ENCODE data around the gene RIN3. TPM values are rescaled to one million over a fixed set of nuclear protein-coding genes. Genes with fewer than 3 reads are reported as not detected.

The RIN3 gene
- total and polyA plus RNA-seq, 2 experiments from 2014 or later = 3.5 to 5.4 TPM

DNA sequence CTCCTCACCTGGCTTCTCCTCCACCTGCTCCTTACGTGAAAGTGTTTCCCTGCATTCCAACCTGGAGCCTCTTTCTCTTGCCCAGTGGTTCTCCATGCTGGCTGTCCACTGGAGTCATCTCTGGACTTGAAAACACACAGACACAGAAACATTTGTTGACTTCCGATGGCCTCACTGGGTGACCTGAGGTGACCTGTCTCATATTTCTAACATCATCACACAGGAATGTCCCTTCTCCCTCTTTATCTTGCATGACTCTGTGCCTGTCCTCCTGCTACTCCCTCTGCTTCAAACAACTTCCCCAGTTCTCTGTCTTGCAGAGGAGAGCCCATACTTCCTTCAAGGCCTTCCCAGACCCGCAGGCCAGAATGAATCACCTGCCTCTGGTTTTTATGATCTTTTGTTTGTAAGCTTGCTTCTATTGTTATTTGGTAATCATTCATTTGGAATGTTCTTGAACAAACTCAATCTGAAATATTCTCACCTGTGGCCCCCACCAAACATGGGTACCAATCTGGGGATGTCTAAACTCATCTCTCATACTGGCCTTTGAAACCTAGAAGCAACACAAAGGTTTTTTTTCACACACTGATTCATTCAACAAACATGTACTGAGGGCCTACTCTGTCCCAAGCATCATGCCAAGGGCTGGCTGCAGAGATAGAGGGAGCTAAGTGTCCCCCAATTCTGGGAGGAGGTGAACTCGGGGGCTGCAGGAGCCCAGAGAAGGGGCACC, 9.7 kb upstream of the RIN3 start:
- peak; percentile 37 to 65 for DNase-seq (ENCODE audit: low read depth in 1 of 2, low spot score in 1 of 2)
- Histone ChIP-seq H3K36me3 (no peaks in the 10 kb centered on the region), H3K4me1 (ENCODE audit: low read depth) (no peaks in the 10 kb centered on the region), H3K27me3 (no peaks in the 10 kb centered on the region), H3K9me3 (ENCODE audit: low read depth) (no peaks in the 10 kb centered on the region), H3K27ac (no peak overlapping the region), H3K4me3 (no peak overlapping the region)
- TF ChIP-seq, protein P1, sequence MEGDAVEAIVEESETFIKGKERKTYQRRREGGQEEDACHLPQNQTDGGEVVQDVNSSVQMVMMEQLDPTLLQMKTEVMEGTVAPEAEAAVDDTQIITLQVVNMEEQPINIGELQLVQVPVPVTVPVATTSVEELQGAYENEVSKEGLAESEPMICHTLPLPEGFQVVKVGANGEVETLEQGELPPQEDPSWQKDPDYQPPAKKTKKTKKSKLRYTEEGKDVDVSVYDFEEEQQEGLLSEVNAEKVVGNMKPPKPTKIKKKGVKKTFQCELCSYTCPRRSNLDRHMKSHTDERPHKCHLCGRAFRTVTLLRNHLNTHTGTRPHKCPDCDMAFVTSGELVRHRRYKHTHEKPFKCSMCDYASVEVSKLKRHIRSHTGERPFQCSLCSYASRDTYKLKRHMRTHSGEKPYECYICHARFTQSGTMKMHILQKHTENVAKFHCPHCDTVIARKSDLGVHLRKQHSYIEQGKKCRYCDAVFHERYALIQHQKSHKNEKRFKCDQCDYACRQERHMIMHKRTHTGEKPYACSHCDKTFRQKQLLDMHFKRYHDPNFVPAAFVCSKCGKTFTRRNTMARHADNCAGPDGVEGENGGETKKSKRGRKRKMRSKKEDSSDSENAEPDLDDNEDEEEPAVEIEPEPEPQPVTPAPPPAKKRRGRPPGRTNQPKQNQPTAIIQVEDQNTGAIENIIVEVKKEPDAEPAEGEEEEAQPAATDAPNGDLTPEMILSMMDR (IDR thresholded peaks at IDR 0.05; ENCODE audit: low read depth, low read length) = no peak

DNA sequence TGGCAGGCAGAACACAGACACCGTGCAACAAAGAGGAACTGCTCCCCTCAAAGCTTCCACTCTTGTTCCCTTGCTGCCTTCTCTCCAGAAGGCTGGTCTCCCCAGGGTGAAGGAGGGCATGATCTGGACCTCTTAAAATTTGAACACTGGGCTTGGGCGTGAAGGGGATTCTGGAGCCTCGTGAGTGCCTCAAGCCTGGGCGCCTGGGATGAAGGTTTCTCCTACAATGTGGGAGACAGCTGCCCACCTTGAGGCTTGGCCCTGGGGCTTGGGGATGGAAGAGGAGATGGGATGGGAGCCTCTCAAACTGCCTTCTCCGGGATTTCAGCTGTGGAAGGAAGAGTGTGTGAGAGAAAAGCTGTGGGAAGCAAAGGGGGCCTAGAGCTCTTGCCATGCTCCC, 7.8 kb upstream of the RIN3 start:
- Histone ChIP-seq H3K36me3 (no peaks in the 10 kb centered on the region), H3K4me1 (ENCODE audit: low read depth) (no peaks in the 10 kb centered on the region), H3K9me3 (ENCODE audit: low read depth) (no peaks in the 10 kb centered on the region), H3K4me3 (no peak overlapping the region), H3K27ac (no peak overlapping the region), H3K27me3 (no peaks in the 10 kb centered on the region)
- DNase-seq (ENCODE audit: low read depth in 1 of 2, low spot score in 1 of 2) = no peak
- TF ChIP-seq, protein P1 (IDR thresholded peaks at IDR 0.05; ENCODE audit: low read depth, low read length) = no peak

DNA sequence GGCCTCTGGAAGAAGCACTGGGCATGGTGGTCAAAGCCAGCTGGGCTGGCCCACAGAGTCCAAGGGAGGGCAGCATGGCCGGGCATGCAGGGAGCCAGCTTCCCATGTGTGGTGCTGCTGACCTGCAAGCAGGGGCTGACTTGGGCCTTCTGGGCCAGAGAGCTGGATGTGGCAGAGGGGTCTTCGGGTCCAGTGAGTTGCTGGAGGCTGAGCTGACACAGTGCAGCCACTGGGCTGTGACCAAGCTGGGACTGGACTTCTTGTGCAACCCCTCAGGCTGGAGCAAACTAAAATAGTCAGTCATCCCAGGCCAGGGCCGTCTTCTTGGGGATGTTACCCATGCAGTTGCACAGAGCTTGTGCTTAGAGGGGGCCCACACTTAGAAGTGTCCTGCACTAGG, 7.3 kb upstream of the RIN3 start:
- H3K9me3 ChIP-seq (ENCODE audit: low read depth) = no peaks in the 10 kb centered on the region
- no peak for DNase-seq (ENCODE audit: low read depth in 1 of 2, low spot score in 1 of 2)
- no peaks in the 10 kb centered on the region for H3K4me1 ChIP-seq (ENCODE audit: low read depth)
- no peaks in the 10 kb centered on the region for H3K36me3 ChIP-seq
- TF ChIP-seq, protein P1 (IDR thresholded peaks at IDR 0.05; ENCODE audit: low read depth, low read length) = no peak
- no peak overlapping the region for H3K27ac ChIP-seq
- H3K4me3 ChIP-seq = no peak overlapping the region
- no peaks in the 10 kb centered on the region for H3K27me3 ChIP-seq

DNA sequence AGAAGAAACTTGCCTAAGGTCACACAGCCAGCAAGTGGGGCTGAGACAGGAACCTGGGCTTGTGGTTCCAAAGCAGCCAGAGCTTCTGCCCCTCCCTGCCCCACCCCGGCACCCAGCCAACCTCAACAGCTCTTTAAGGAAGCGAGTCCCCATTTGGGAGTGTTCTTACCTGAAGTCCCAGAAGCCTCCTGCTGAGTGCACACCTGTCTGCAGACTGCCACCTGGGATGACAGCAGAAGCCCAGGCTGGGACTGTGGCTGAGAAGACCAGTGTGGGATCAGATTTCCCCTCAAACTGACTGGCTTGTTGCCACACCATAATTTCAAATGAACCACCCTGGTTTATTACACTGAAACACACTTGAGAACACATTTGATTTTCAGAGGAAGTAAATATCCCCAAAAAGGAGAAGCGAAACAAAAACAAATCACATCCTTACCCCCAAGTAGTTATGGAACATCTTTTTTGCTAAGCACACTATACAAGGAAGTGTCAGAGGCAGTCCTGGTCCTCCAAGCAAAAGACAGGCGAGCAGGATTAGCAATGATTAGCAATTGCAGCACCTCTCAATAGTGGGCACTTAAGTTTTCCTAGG, 6.3 kb upstream of the RIN3 start:
- Histone ChIP-seq H3K9me3 (ENCODE audit: low read depth) (no peaks in the 10 kb centered on the region), H3K36me3 (no peaks in the 10 kb centered on the region), H3K27ac (no peak overlapping the region), H3K4me1 (ENCODE audit: low read depth) (no peaks in the 10 kb centered on the region), H3K4me3 (no peak overlapping the region), H3K27me3 (no peaks in the 10 kb centered on the region)
- TF ChIP-seq, protein P1 (IDR thresholded peaks at IDR 0.05; ENCODE audit: low read depth, low read length) = no peak
- no peak for DNase-seq (ENCODE audit: low read depth in 1 of 2, low spot score in 1 of 2)

DNA sequence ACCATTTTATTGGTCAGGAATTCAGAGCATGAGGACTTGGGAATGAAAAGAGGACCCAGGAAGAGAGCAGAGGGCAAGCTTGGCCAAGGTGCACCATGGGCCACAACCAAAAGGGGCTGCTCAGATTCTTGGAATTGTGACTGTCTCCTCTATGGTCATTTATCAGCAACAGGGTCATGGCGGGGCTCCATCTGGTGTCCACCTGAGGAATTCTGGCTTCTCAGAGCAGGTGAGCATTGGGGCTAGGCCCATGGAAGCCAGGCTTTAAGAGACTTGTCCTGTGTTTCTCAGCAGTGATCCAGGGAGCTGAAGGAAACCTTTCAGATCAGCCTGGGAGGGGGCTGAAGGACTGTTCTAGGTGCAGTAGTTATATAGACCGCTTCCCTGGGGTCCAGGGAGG, 2.6 kb upstream of the RIN3 start:
- H3K36me3 ChIP-seq = no peaks in the 10 kb centered on the region
- no peaks in the 10 kb centered on the region for H3K4me1 ChIP-seq (ENCODE audit: low read depth)
- TF ChIP-seq, protein P1 (IDR thresholded peaks at IDR 0.05; ENCODE audit: low read depth, low read length) = no peak
- no peak for DNase-seq (ENCODE audit: low read depth in 1 of 2, low spot score in 1 of 2)
- H3K4me3 ChIP-seq = no peak overlapping the region
- no peak overlapping the region for H3K27ac ChIP-seq
- H3K9me3 ChIP-seq (ENCODE audit: low read depth) = no peaks in the 10 kb centered on the region
- H3K27me3 ChIP-seq = peaks cover 34% of the 10 kb centered on the region

Measured in cardiac muscle cell (in vitro differentiated cells and primary cell).